Measurements from ENCODE around the gene ITSN1.
"Not testable (repeated sequence)": the region's sequence is repeated elsewhere in the genome, so short reads cannot be mapped to it uniquely, and the experiment has no call there.

ITSN1 gene

DNA sequence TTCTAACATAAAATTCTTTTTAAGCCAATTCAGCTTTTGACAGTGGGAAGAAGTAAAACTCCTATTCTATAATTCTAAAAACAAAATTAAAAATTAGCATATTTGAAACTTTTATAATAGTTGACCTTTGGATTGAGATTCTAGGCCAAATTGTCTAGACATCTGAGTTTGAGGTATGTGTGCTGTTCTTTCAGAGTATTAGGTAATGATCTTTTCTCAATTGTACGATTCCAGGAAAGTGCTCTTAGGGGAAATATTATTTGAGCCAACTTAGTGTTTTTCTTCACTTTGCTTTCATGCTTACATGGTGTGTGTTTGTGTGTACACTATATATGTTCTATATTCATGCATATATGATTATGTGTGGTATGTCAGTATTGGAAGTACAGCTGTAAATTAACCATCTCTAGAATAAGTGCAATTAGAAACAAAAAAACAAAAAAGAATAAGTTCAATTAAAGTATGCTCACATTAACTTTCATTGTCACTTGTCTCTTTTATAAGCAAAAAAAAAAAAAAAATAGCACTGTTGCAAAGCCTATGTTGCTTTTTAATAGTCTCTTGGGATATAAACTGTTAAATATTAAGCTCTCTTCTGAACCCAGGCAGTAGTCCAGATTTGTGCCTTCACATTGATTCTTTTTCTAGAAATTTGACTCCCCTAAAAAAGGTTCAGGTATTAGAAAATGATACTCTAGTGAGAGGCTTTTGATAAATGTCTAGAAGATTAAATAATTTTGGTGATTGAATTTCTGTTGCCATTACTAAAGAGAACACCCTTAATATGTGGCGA, 141.1 kb downstream of the ITSN1 start:
- H3K4me3 ChIP-seq (ENCODE audit: low read depth, low read length): no peak overlapping the region
- no peak for DNase-seq (ENCODE audit: low read depth)
- TF ChIP-seq, protein P1, sequence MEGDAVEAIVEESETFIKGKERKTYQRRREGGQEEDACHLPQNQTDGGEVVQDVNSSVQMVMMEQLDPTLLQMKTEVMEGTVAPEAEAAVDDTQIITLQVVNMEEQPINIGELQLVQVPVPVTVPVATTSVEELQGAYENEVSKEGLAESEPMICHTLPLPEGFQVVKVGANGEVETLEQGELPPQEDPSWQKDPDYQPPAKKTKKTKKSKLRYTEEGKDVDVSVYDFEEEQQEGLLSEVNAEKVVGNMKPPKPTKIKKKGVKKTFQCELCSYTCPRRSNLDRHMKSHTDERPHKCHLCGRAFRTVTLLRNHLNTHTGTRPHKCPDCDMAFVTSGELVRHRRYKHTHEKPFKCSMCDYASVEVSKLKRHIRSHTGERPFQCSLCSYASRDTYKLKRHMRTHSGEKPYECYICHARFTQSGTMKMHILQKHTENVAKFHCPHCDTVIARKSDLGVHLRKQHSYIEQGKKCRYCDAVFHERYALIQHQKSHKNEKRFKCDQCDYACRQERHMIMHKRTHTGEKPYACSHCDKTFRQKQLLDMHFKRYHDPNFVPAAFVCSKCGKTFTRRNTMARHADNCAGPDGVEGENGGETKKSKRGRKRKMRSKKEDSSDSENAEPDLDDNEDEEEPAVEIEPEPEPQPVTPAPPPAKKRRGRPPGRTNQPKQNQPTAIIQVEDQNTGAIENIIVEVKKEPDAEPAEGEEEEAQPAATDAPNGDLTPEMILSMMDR (IDR thresholded peaks at IDR 0.05; ENCODE audit: control insufficient read depth, extremely low read depth, insufficient read depth): no peak

DNA sequence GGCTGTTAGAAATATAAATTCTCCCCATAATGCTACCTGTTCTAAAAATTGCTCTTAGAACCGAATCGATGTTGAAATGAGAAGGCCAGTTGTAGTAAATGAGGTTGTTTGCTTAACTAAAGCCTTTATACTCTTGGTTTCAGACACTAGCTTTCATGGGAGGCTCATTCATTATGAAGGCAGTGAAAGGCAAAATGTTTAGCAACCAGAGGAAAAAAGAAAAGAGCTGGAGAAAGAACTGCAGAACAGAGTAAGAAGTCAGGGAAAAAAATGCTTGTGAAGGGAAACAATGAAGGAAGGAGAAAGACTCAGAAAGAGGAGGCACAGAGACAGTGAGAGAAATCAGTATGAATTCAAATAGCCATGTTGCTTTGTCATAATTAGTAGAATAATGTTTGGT, 145.1 kb downstream of the ITSN1 start:
- TF ChIP-seq, protein P1 (IDR thresholded peaks at IDR 0.05; ENCODE audit: control insufficient read depth, extremely low read depth, insufficient read depth): no peak
- no peak for DNase-seq (ENCODE audit: low read depth)
- H3K4me3 ChIP-seq (ENCODE audit: low read depth, low read length): no peak overlapping the region

DNA sequence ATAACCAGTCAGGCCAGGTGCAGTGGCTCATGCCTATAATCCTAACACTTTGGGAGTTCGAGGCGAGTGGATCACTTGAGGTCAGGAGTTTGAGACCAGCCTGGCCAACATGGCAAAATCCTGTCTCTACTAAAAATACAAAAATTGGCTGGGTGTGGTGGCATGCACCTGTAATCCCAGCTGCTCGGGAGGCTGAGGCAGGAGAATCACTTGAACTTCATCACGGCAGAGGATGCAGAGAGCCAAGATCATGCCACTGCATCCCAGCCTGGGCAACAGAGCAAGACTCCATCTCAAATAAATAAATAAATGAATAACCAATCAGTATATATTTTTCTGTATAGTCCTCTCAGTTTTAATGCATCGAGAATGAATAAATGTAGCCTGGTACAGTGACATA, 146.1 kb downstream of the ITSN1 start:
- not testable (repeated sequence) for H3K4me3 ChIP-seq (ENCODE audit: low read depth, low read length); DNase-seq (ENCODE audit: low read depth)

DNA sequence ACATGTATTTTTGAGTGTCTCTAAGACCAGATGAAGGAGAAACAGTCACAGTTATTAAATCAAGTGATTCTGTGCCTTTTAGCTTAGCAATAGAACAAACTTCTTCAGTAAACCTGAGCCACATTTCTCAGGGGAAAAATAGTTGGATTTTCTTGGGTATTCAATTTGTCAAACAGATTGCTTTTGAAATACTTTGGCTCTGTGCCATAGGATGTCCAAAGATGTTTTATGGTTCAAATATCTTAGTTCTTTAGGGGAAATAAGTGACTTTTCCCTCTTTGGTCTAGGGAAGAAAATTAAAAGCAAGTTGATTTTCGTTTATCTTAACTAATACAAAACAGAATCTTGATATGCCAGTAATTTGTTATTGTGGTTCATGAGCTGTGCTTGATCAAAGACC, 147.4 kb downstream of the ITSN1 start:
- DNase-seq (ENCODE audit: low read depth): no peak
- TF ChIP-seq, protein P1 (IDR thresholded peaks at IDR 0.05; ENCODE audit: control insufficient read depth, extremely low read depth, insufficient read depth): no peak
- no peak overlapping the region for H3K4me3 ChIP-seq (ENCODE audit: low read depth, low read length)

DNA sequence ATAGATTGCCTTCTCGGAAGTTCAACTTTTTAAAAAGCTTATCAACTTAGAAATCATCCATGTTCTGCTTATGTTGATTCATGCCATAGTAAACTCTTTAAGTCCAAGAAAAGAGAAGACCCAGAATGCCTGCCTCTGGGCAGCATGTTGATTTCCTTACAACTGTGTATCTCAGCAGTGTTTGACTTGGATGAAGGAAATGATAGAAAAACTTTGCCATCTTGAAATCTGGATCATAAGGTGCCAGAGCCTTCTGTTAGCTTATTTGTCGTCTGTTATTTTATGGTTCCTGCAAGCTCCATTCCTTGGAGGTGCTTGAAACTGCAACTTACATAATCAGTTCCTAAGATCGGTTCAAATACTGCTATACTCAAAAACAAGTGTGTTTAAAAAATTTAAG, 148.8 kb downstream of the ITSN1 start:
- TF ChIP-seq, protein P1 (IDR thresholded peaks at IDR 0.05; ENCODE audit: control insufficient read depth, extremely low read depth, insufficient read depth): no peak
- H3K4me3 ChIP-seq (ENCODE audit: low read depth, low read length): no peak overlapping the region; the same call in 1 of the 2 replicates
- peak; percentile 97 for DNase-seq (ENCODE audit: low read depth)

DNA sequence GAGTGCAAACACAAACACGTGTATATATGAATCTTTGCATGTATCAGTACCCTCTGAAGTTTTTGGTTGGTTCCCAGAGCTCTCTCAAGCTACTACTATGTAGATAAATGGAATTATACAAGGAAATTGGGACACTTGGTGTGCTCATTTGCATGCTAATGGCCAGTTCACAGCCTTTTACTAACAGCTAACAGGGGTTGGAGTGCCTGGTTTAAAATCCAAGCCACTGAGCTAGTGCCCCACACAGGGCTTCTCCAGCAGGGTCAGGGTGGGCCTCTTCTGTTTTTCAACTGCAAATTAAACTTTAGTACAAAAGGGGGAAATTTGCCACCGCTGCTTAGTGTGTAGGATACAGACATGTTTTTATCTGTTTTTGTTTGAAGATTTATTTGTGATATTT, 152.3 kb downstream of the ITSN1 start:
- H3K4me3 ChIP-seq (ENCODE audit: low read depth, low read length): no peak overlapping the region
- DNase-seq (ENCODE audit: low read depth): no peak

GRCh38 chr21:33797565-33797964, 155.3 kb downstream of the ITSN1 start:
- H3K4me3 ChIP-seq (ENCODE audit: low read depth, low read length): no peak overlapping the region
- DNase-seq (ENCODE audit: low read depth): no peak
- TF ChIP-seq, protein P1 (IDR thresholded peaks at IDR 0.05; ENCODE audit: control insufficient read depth, extremely low read depth, insufficient read depth): no peak

More for the DNA sequence above, 152.3 kb downstream of the ITSN1 start:
- TF ChIP-seq, protein P1 (IDR thresholded peaks at IDR 0.05; ENCODE audit: control insufficient read depth, extremely low read depth, insufficient read depth): no peak

Data from LNCaP clone FGC (cell line).